Stomach (tissue), 4 donors: ENCODE results near the gene TGM2.

ENCODE experiments used
- POLR2A ChIP-seq, 4 donors: fragments of 450-650 bp; IDR thresholded peaks; one replicate each; pipeline ENCODE4 v1.6.1; 2016; ENCODE audit warnings: antibody characterized with exemption in 4 of 4, control low read depth in 2 of 4, mild to moderate bottlenecking in 1 of 4, moderate library complexity in 1 of 4
- POLR2AphosphoS5 ChIP-seq, 3 donors: sonication (generic); formaldehyde crosslinking; IDR thresholded peaks; one replicate each; pipeline ENCODE4 v1.6.1; 2016; ENCODE audit warnings: antibody characterized with exemption in 3 of 3
- TF ChIP-seq, protein P1 (sequence below), 7 experiments: fragments of 450-650 bp in 4 of 7; fragments of 200-600 bp in 3 of 7; sonication (generic) in 3 of 7; IDR thresholded peaks; one replicate each; pipeline ENCODE4 v1.5.1; 2016 to 2019; ENCODE audit warnings: antibody characterized with exemption in 7 of 7, control low read depth in 2 of 7, mild to moderate bottlenecking in 1 of 7

DNA sequence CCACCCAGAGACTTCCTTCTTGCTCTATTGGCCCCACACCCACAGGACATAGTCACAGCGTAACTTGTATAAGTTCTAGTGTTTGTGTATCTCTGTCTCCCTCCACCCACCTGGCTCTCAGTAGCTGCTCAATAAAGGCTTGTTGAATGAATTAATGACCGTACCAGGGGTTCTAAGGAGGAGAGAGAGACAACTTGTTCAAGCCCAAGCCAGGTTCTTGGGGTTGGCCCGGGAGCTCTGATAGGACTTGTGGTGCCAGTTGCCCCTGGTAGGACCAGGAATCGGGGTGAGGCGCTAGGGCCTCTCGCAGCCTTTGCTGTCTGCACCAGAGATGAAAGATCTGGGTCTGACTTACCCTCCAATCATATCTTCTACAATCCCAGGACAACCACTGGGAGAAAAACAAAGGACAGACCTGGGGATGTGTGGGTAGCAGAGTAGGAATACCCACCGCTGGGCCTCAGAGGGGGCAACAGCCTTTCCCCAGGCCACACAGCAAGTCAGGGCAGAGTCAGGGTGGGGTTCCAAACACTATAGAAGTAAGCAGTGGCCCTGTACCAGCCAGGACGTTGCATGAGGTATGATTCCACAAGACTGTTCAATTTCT is 5.3 kb upstream of the TGM2 start:
- TF ChIP-seq, protein P1, sequence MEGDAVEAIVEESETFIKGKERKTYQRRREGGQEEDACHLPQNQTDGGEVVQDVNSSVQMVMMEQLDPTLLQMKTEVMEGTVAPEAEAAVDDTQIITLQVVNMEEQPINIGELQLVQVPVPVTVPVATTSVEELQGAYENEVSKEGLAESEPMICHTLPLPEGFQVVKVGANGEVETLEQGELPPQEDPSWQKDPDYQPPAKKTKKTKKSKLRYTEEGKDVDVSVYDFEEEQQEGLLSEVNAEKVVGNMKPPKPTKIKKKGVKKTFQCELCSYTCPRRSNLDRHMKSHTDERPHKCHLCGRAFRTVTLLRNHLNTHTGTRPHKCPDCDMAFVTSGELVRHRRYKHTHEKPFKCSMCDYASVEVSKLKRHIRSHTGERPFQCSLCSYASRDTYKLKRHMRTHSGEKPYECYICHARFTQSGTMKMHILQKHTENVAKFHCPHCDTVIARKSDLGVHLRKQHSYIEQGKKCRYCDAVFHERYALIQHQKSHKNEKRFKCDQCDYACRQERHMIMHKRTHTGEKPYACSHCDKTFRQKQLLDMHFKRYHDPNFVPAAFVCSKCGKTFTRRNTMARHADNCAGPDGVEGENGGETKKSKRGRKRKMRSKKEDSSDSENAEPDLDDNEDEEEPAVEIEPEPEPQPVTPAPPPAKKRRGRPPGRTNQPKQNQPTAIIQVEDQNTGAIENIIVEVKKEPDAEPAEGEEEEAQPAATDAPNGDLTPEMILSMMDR (IDR thresholded peaks at IDR 0.05): no peak
- TF ChIP-seq POLR2AphosphoS5 (IDR thresholded peaks at IDR 0.05) (no peak), POLR2A (IDR thresholded peaks at IDR 0.05) (no peak)
